Heart left ventricle (tissue), 16 donors: Measurements from ENCODE around the gene LCLAT1. TPM values are rescaled to one million over a fixed set of nuclear protein-coding genes. Genes with fewer than 3 reads are reported as not detected.

Source experiments
- ATAC-seq, 4 donors: fragments of 200-7000 bp; cut with Tn5 transposase; one replicate each; pipeline ENCODE4 v1.9.1; 2020 to 2022; ENCODE audit warnings: moderate library complexity in 4 of 4, mild to moderate bottlenecking in 3 of 4, moderate number of reproducible peaks in 1 of 4
- DNase-seq, 5 donors: peaks; one replicate each; pipeline ENCODE4 v3.0.0-alpha.2; 2020
- H3K27ac ChIP-seq, 12 donors: fragments of 200-600 bp; sonication (generic) in 4 of 12; one replicate each; pipeline versions ENCODE4 v1.5.0 to v1.8.0; 2016 to 2022; ENCODE audit warnings: mild to moderate bottlenecking in 2 of 12
- H3K27me3 ChIP-seq, 9 donors: fragments of 200-600 bp; sonication (generic) in 2 of 9; one replicate each; pipeline versions ENCODE4 v1.5.1 to v1.8.0; 2016 to 2022; ENCODE audit warnings: mild to moderate bottlenecking in 3 of 9
- H3K36me3 ChIP-seq, 9 donors: fragments of 200-600 bp; sonication (generic) in 2 of 9; one replicate each; pipeline versions ENCODE4 v1.5.0 to v1.8.0; 2018 to 2022; ENCODE audit warnings: mild to moderate bottlenecking in 2 of 9
- H3K4me1 ChIP-seq, 12 donors: fragments of 200-600 bp; sonication (generic) in 4 of 12; one replicate each; pipeline versions ENCODE4 v1.5.0 to v1.8.0; 2016 to 2022; ENCODE audit warnings: mild to moderate bottlenecking in 3 of 12
- H3K4me3 ChIP-seq, 12 donors: fragments of 200-600 bp; sonication (generic) in 4 of 12; one replicate each; pipeline versions ENCODE4 v1.5.0 to v1.8.0; 2017 to 2022; ENCODE audit warnings: mild to moderate bottlenecking in 9 of 12, moderate library complexity in 4 of 12
- H3K9me3 ChIP-seq, 12 donors: fragments of 200-600 bp; sonication (generic) in 4 of 12; one replicate each; pipeline versions ENCODE4 v1.5.0 to v1.8.0; 2016 to 2022; ENCODE audit warnings: mild to moderate bottlenecking in 1 of 12
- POLR2A ChIP-seq, 2 donors: fragments of 450-650 bp; IDR thresholded peaks; one replicate each; pipeline ENCODE4 v1.6.1; 2017; ENCODE audit warnings: antibody characterized with exemption in 2 of 2, mild to moderate bottlenecking in 2 of 2, moderate library complexity in 2 of 2
- WGBS, 4 donors: extraction: QIAGEN DNeasy Blood & Tissue Kit in 2 of 4; methylation state at CpG; one replicate each; pipeline versions ENCODE4 v1.1.5 to v1.1.7; 2013 to 2018; 5-methylcytosine and 5-hydroxymethylcytosine counted together
- intact Hi-C, 10 donors: fragments of 100-400 bp; cut with DNase I; formaldehyde crosslinking; loops; one replicate each; pipeline versions ENCODE4 v1.11.1 to v1.14.2; 2022
- polyA plus RNA-seq, 2 donors: library from polyadenylated mRNA; stranded (reverse); fragments of 200-250 nt; gene quantifications; one replicate each; pipeline ENCODE4 v1.2.3, GENCODE V29; 2013
- total RNA-seq, 9 donors: library from RNA; depleted of rRNA in 2 of 9; stranded (reverse); fragments of >200 nt in 2 of 9; fragmentation: NEBNext Ultra II Directional in 3 of 9; extraction: Animal tissue kit (Norgen Biotek cat#: 25700) in 3 of 9; gene quantifications; one replicate each; pipeline versions ENCODE4 v1.1.0 to v1.2.4, GENCODE V29; 2016 to 2023
- TF ChIP-seq, protein P1 (sequence below), 12 donors: fragments of 200-600 bp; sonication (generic) in 4 of 12; IDR thresholded peaks; one replicate each; pipeline versions ENCODE4 v1.5.0 to v1.8.0; 2018 to 2022; ENCODE audit warnings: antibody characterized with exemption in 12 of 12, mild to moderate bottlenecking in 5 of 12
- donor health status: ischemic (EF 13 %, LVEDD 7.1; RV severe dilation, severe dysfunction).
- donor health status: healthy with polysubstance abuse.
- donor health status: DM: no; HTN: yes; CAD: no.
- donor health status: DM: no; HTN: no; CAD: no.
- donor health status: ischemic (EF 25% LVEDD 6.9; RV normal size, moderate dysfunction).
- donor health status: ischemic (EF 25% LVEDD 5.7; RV mildly dilated, moderate dysfunction).
- donor health status: healthy.
- donor health status: DM: yes; HTN: yes; CAD: no.
- donor health status: ischemic (EF 35%, LVEDD 5.7; RV mildly dilated, moderate dysfunction).
- donor health status: nonischemic (EF 11% LVEDD 7.7; RV severe dilation, severe dysfunction).
- donor health status: DM: yes; HTN: yes; CAD: no.
- donor health status: PGD.
- donor health status: ischemic (EF 29% LVEDD 5.4; RV normal size, mild dysfunction).
- donor health status: nonischemic (EF 23%, LVEDD 6.1; RV moderate dilation, normal function).

The LCLAT1 gene
- total and polyA plus RNA-seq, 11 donors = 9.8 to 70.2 (median 43.8) TPM

DNA sequence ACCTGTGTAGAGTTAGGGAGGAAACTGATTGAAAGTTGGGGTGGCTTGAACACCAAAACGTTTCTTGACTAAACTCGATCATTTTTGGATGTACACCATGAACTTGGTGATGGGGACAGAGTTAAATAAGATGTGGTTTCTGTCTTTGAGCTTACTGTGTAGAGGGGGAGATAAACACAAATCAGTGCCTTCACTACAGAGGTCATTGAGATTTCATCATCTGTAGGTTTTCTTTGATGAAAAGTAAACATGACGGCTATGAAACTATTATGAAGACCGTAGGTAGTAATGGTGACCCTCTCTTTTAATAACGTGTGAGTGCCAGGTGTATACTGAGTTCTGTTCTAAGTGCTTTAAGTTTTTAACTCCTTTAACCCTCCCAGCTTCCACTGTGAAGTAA, 6.5 kb downstream of the LCLAT1 start:
- H3K36me3 ChIP-seq = peaks cover 0 to 4% (median 0%) of the 10 kb centered on the region in 9 donors
- intact Hi-C loops = no loop called here
- H3K9me3 ChIP-seq = no peaks in the 10 kb centered on the region
- ATAC-seq (no peak), DNase-seq (no peak)
- H3K27me3 ChIP-seq = no peaks in the 10 kb centered on the region
- H3K4me1 ChIP-seq = peaks cover 0 to 50% (median 15%) of the 10 kb centered on the region in 12 donors
- H3K4me3 ChIP-seq = no peak overlapping the region
- H3K27ac ChIP-seq = peak overlapping the region in 4 of 12 donors; percentile 6 to 32 (median 14)
- WGBS, 4 donors = 58 to 68% (median 62%) methylated on average over 5 of the region's 5 CpGs
- TF ChIP-seq POLR2A (IDR thresholded peaks at IDR 0.05) = no peak
- TF ChIP-seq, protein P1, sequence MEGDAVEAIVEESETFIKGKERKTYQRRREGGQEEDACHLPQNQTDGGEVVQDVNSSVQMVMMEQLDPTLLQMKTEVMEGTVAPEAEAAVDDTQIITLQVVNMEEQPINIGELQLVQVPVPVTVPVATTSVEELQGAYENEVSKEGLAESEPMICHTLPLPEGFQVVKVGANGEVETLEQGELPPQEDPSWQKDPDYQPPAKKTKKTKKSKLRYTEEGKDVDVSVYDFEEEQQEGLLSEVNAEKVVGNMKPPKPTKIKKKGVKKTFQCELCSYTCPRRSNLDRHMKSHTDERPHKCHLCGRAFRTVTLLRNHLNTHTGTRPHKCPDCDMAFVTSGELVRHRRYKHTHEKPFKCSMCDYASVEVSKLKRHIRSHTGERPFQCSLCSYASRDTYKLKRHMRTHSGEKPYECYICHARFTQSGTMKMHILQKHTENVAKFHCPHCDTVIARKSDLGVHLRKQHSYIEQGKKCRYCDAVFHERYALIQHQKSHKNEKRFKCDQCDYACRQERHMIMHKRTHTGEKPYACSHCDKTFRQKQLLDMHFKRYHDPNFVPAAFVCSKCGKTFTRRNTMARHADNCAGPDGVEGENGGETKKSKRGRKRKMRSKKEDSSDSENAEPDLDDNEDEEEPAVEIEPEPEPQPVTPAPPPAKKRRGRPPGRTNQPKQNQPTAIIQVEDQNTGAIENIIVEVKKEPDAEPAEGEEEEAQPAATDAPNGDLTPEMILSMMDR (IDR thresholded peaks at IDR 0.05) = no peak

DNA sequence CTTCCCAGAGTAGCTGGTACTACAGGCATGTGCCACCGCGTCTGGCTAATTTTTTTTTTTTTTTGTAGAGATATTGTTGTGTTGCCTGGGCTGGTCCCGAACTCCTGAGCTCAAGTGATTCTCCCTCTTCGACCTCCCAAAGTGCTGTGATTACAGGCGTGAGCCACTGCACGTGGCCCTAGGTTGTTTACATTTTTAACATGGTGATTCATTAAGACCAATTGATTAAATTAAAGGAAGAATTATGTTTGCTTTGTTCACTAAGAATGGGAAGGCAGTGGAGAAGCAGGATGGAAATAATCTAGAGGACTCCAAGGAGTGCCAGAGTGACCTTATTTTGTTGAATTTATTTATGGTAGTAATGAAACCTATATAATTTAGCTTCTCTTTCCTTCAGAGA, 7.5 kb downstream of the LCLAT1 start:
- H3K4me1 ChIP-seq = peaks cover 0 to 50% (median 14%) of the 10 kb centered on the region in 12 donors
- WGBS, 4 donors = 57 to 71% (median 64%) methylated on average over 6 of the region's 6 CpGs
- intact Hi-C loops = no loop called here
- DNase-seq (no peak), ATAC-seq (no peak)
- no peak overlapping the region for H3K4me3 ChIP-seq
- no peaks in the 10 kb centered on the region for H3K9me3 ChIP-seq
- peaks cover 0 to 4% (median 0%) of the 10 kb centered on the region in 9 donors for H3K36me3 ChIP-seq
- TF ChIP-seq, protein P1 (IDR thresholded peaks at IDR 0.05) = no peak
- TF ChIP-seq POLR2A (IDR thresholded peaks at IDR 0.05) = no peak
- peak overlapping the region in 6 of 12 donors; percentile 3 to 64 (median 41) for H3K27ac ChIP-seq
- H3K27me3 ChIP-seq = no peaks in the 10 kb centered on the region

DNA sequence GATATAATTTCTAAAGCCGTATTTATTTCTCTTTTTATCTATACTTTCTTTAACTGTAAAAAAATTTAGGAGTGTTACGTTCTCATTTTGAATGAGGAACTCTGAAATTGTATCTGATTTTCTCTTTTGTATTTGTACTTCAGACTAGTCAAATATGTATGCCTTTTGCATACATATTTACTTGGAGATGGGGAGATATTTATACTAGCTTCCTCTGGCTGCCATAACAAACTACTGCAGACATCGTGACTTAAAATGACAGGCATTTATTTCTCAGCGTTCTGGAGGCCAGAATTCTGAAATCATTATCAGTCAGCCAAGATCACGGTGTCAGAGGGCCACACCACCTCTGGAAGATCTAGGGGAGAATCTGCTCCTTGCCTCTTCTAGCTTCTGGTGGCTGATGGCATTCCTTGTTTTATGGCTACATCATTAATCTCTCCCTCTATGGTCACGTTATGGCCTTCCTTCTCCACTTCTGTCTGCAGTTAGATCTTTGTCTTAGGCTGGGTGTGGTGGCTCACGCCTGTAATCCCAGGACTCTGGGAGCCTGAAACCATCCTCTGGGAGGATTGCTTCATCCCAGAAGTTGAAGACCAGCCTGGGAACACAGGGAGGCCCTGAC, 8.2 kb downstream of the LCLAT1 start:
- Histone ChIP-seq H3K4me1 (peaks cover 0 to 55% (median 14%) of the 10 kb centered on the region in 12 donors), H3K27ac (peak overlapping the region in 7 of 12 donors; percentile 3 to 64 (median 38)), H3K4me3 (no peak overlapping the region), H3K36me3 (peaks cover 0 to 4% (median 0%) of the 10 kb centered on the region in 9 donors), H3K9me3 (no peaks in the 10 kb centered on the region), H3K27me3 (no peaks in the 10 kb centered on the region)
- ATAC-seq (no peak), DNase-seq (no peak)
- intact Hi-C loops = no loop called here
- TF ChIP-seq POLR2A (IDR thresholded peaks at IDR 0.05) = no peak
- TF ChIP-seq, protein P1 (IDR thresholded peaks at IDR 0.05) = no peak
- WGBS, 4 donors = 45 to 58% (median 56%) methylated on average over 7 of the region's 7 CpGs

DNA sequence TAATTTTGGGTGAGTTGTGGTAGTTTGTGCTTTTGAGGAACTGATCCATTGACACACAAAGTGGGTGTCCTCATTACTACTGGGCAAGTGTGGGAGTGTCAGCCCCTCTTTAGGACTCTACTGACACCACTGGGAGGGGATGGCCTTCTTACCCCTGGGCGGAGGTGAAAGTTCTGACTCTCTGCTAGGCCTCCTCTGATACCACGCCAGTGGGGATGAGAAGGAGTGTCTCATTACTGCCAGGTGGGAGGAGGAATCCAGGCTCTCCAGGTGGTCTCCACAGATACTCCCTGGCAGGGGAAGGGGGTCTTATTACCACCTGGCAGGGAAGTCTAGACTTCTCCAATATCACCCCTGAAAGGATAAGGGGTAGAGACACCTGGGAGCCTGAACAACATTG, 9.1 kb downstream of the LCLAT1 start:
- Histone ChIP-seq H3K4me1 (peaks cover 0 to 63% (median 14%) of the 10 kb centered on the region in 12 donors), H3K27ac (peak overlapping the region in 2 of 12 donors; percentile 0 to 23), H3K4me3 (no peak overlapping the region), H3K27me3 (no peaks in the 10 kb centered on the region), H3K9me3 (no peaks in the 10 kb centered on the region), H3K36me3 (no peaks in the 10 kb centered on the region)
- WGBS, 4 donors = 92 to 100% (median 97%) methylated on average over 2 of the region's 2 CpGs
- DNase-seq (no peak), ATAC-seq (no peak)
- intact Hi-C loops = no loop called here
- no peak for TF ChIP-seq POLR2A (IDR thresholded peaks at IDR 0.05)
